Cerebellar cortex (tissue), 1 donor: ENCODE data around the gene GRPEL2.

Experiments
- DNase-seq: peaks from one replicate; pipeline ENCODE4 v3.0.0-alpha.2; 2015; ENCODE audit warnings: low spot score

Gene GRPEL2

DNA sequence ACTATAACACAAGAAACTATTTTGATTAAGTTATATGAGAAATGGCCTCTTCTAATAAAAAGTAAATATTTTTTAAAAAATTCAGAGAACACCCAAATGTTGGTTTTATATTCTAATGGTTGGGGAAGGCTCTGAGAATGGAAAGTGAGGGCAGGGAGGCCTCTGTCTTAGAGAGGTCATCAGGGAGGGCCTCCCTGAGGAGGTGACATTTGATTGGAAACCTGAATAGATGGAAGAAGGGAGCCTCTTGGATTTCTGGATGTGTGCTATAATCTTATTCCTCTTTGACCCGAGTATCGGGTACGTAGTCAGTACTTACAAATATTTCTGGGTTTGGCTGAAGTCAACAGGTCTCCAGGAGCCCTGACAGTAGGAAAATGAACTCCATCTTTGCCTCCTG lies 26.1 kb upstream of the GRPEL2 start:
- no peak for DNase-seq

DNA sequence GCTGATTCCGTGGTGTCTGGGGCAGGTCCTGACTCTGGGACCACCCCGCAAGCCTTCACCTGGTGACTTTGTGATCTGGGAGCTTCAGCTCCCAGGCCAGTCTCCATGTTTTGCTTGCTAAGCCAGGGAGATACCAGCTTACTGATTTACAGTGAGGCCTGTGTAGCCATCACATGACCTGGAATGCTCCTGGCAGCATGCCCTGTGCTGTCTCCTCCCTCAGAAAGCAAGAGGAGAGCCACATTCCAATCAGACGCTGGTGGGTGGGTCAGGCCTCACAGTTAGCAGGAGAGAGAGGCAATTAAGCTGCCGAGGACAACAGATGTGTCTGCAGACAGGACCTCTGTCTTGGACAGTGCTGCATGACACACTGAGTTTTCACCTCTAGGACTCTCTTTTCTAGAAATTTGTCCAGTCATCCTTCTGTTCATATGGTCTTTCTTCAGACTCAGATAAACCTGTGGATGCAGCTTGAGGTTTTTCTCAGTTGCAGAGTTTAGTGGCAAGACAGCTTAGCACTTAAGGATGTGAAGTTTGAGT lies 24.4 kb upstream of the GRPEL2 start:
- DNase-seq = peak; percentile 76

- DNase-seq = no peak
These were observed 22.8 kb upstream of the GRPEL2 start for GRCh38 chr5:149322518-149322917.

GRCh38 chr5:149323210-149323609 lies 22.1 kb upstream of the GRPEL2 start:
- no peak for DNase-seq

GRCh38 chr5:149323621-149324205 lies 21.6 kb upstream of the GRPEL2 start:
- no peak for DNase-seq

DNA sequence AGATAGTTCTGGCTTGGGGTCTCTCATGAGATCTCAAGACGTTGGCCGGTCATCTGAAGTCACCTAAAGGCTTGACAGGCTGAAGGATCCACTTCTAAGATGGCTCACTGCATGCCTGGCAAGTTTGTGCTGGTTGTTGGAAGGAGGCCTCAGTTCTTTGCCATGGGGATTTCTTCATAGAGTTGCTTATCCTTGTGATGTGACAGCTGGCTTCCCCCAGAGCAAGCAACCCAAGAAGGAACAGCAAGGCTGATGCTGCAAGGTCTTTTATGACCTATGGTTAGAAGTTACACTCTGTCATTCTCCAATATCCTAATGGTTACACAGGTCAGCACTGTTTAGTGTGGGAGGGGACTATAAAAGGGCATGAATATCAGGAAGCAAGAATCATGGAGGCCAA lies 20.7 kb upstream of the GRPEL2 start:
- no peak for DNase-seq

DNA sequence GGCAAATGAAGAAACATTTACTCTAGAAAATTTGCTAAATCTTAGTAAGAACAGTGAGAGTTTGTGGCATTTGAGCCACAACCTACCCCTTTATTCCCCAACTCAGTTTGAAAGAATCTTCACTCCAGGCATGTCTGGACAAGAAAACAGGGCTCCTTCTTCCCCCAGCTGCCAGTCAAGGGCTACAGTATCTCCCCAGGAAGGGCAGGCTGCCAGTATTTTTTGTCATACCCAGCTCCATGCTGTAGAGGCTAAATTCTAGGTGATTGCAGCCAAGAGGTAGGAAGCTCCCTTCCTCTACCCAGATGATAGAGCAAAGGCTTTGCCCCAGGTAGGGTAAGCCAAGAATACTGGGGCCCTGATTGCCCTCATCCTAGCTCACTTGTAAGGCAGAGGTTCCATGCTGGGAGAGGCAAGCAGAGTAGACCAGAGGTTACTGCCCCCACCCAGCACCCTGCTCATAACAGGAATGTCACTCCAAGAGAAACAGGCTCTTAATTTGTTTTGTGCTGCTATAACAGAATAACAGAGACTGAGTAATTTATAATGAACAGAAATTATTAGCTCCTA lies 20.0 kb upstream of the GRPEL2 start:
- no peak for DNase-seq

DNA sequence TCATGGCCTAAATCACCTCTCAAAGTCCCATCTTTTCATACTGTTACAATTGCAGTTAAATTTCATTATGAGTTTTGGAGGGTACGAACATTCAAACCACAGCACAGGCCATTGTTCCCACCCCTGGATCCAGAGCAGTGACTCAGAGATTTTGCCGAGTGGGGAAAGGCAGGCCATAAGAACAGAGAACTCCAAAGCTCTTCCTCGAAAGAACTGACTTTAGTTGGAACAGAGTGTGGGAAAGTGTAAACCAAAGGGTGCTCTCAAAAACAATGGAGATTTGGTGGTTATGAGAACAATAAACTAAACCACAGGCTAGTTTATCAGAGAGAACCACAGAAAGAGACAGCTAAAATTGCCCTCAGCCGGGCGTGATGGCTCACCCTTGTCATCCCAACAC lies 19.4 kb upstream of the GRPEL2 start:
- DNase-seq = no peak

DNA sequence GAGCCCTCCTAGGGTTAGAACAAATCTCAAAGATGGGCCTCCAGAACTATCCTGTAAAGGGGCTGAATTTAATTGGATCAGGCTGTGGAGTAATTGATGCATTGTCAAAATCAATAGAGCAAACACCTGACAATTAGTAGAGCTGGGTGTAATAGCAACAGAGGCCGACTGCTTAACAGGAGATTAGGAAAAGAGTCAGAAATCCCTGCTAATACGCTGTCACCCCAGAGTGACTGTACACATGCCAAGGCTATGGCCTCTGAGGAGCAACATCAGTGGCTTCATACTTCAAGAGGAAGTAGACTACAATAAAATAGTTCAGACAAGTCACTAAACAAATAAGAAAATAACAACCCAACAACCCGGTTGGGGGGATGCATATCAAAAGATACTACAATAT lies 18.7 kb upstream of the GRPEL2 start:
- DNase-seq = no peak

- DNase-seq = no peak
These were observed 17.1 kb upstream of the GRPEL2 start for GRCh38 chr5:149328177-149328576.

DNA sequence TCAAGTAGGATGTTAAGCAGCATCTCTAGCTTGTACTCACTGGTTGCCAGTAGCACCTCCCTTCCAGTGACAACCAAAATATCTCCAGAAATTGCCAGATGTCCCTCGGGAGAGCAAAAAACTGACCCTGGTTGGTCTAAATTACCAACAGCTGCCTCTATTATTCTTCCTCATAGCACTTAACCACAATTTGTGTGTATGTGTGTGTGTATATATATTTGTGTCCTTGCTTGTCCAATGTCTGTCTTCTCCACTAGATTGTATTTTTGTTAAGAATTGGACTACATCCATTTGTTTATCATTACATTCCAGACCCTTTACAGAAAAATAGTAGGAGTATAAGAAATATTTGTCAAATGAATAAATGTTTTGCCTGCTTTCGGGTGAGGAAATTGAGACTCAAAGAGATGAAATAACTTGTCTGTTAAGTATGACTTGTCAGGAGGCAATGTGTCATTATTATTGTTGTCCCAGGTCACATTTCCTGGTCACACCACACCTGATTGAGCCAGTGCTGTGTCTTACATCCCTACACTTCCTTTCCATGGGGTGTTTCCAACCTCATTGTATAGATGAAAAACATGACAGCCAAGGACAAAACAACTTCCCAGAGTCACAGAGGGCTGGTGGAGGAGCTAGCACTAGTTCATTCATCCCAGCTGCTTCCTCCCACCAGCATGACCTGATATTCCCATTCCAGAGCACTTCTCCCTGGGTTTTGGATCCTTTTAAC lies 11.4 kb upstream of the GRPEL2 start:
- DNase-seq = no peak

- peak; percentile 28 for DNase-seq
These were observed 7.6 kb upstream of the GRPEL2 start for GRCh38 chr5:149337736-149338135.

DNA sequence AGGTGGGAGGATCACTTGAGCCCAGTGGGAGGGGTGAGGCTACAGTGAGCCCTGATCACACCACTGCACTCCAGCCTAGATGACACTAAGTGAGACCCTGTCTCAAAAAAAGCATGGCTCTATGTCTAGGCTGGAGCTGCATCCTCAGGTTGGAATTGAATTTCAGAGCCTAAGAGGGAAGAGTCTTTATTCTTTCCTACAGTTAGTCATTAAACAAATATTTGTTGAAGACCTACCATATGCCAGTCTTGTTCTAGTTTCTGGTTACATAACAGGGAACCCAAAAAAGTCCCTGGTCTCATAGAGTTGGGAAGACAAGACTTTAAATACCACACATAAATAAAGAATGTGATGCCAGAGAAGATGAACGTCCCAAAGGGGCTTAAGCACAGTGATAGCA lies 6.9 kb upstream of the GRPEL2 start:
- no peak for DNase-seq

DNA sequence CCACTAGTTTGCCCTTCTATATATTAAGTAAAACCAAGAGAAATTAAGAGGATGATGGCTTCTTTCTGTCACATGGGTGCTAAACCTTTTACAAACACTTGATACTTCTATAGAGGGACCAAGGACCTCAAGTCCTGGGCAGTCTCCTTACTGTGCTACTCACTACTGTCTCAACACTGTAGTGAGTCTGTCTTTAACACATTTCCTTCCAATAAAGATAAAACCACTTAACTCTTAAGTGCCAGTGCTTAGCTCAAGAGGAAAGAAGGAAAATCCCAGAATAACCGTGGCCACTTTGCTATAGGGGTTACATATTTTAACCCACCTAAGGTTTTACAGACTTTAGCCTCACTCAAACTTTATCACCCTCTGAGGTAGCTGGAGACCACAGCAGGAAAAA lies 4.4 kb upstream of the GRPEL2 start:
- DNase-seq = no peak

DNA sequence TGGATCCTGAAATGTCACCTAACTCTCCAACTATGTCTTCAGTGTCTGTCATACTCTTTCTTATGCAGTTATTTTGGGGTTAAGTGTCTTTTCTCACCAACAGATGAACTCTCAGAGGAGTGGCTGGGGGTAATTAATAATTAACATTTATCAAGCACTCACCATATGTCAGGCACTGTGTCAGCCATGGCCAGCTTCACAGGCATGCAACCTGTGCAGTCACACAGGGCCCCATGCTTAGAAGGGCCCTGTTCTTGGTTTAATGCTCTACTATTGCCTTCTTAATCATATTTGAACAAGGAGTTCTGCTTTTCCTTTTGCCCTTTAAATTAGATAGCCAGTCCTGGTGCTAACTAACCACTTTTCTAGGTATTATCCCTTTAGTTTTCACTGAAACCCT lies 3.4 kb upstream of the GRPEL2 start:
- DNase-seq = no peak

DNA sequence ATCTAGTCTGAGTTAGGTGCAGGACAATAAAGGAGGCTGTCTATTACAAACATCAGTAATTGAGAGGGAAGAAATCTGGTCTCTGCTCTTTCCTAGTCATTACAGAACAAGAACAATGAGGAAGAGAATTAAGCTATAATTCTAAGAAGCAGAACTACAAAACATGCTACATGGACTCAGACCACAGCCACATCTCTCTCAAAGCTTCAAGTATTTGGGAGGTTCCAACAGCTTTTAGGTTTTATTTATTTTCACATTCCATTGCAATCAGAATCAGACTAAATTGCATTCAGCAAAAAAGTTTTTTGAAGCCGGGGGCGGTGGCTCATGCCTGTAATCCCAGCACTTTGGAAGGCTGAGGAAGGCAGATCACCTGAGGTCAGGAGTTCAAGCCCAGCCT lies 1.1 kb upstream of the GRPEL2 start:
- no peak for DNase-seq

DNA sequence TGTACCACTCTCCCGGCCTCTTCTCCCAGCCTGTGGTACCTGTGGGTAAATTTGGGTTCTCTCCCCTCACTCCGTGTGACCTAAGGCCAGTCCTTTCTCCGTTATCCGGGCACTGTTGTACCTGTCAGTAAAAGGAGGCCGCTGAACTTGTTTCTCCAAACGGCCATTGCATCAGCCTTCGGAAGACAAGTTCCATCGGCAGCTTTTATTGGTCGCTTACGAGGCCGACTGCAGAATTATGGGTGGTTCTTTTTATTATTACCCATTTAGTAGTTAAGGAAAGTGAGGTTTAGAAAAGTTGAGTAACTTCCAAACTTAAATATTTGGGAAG lies 558 bp downstream of the GRPEL2 start:
- DNase-seq = peak; percentile 24

DNA sequence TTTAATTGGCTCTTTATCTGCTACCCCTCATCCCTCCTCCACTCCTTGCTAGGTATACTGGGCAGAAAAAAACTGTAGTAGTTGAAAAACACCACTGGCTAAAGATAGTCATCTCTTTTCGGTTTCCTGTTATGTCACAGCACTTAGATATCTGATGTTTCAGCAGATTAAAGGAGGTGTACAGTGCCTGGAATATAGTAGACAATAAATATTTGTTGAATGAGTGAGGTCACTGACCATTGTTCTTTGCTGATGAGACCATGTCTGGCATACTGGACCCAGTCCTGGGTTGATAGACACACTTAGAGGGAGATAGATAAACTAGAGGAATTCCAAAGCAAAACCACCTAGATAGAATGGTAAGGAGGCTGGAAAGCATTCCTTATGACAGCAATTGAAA lies 3.2 kb downstream of the GRPEL2 start:
- no peak for DNase-seq

- DNase-seq = no peak
These were observed 4.1 kb downstream of the GRPEL2 start for GRCh38 chr5:149349382-149349781.

- no peak for DNase-seq
These were observed 6.9 kb downstream of the GRPEL2 start for GRCh38 chr5:149352169-149352568.

DNA sequence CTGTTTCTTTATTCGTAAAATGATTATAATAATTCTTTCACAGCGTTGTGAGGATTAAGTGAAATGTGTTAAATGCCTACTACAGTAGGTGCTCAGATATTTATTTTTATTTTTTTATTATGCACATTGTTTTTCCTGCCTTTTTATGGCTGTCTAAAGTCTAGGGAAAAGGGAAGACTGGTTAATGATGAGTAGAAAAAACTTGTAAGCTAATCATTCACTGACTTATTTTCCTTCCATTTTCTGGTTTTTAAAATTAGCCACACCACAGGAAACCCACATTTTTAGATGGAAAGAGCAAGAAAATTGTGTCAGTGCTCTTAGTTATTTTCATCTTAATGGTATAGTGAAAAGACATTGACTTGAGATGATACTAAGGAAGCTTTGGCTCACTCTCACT lies 8.6 kb downstream of the GRPEL2 start:
- no peak for DNase-seq

DNA sequence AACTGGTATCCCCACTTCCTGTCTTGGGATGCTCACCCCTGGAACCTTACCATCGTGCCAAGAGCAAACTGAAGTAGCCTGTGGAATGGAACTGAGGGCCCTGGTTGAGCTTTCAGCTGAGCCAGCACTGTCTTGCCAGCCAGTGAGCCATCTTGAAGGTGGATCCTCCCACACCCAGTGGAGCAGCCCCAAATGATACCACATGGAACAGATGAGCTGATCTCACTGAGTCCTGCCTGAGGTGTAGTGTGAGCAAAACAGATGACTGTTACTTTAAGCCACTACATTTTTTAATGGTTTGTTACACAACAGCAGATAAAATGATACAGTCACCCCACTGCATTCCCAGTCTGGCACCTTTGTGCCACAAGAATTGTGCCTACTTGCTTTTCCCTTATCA lies 10.4 kb downstream of the GRPEL2 start:
- no peak for DNase-seq

DNA sequence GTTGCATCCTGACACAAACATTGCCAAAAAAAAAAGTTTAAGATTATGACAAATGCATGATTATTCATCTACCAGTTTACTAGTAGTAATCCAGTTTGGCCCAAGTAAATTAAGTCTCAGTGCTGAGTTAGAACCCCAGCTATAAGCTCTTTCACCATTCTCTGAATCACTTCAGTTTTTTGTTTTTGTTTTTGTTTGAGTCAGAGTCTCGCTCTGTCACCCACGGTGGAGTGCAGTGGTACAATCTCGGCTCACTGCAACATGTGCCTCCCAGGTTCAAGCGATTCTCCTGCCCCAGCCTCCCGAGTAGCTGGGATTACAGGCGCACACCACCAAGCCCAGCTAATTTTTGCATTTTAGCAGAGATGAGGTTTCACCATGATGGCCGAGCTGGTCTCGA lies 11.1 kb downstream of the GRPEL2 start:
- no peak for DNase-seq
